GM12864 (cell line): ENCODE data around the gene SEC23A.

Experiments
- DNase-seq: peaks from one replicate; pipeline ENCODE4 v3.0.0-alpha.2; 2011; ENCODE audit warnings: low read depth
- H3K4me3 ChIP-seq: 2 replicates; pipeline ENCODE4 v1.5.1; 2011; ENCODE audit warnings: mild to moderate bottlenecking, low read depth, low read length, control low read depth
- TF ChIP-seq, protein P1 (sequence below): IDR thresholded peaks from 2 replicates; pipeline ENCODE4 v1.5.1; 2011; ENCODE audit warnings: low read depth, mild to moderate bottlenecking, moderate library complexity, low read length, control low read depth, inconsistent platforms; ENCODE audit errors: missing control alignments

The SEC23A gene

DNA sequence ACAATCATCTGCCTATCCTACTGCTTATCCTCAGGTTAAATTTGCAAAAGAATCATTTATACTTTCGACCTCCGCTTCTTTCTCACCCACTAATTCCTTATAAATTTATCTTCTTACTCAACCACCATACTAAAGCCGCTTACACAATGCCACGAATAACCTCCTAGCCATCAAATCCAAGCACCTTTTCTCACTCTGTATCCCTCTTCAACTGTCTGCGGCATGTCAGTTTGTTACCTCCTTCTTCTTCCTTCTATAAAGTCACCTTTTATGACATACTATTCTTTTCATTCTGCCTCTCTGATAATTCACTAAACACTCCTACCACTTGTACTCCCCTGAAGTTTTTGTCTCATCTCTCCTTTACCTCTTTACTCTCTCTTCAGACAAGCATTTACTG, 66.3 kb downstream of the SEC23A start:
- no peak overlapping the region for H3K4me3 ChIP-seq
- TF ChIP-seq, protein P1, sequence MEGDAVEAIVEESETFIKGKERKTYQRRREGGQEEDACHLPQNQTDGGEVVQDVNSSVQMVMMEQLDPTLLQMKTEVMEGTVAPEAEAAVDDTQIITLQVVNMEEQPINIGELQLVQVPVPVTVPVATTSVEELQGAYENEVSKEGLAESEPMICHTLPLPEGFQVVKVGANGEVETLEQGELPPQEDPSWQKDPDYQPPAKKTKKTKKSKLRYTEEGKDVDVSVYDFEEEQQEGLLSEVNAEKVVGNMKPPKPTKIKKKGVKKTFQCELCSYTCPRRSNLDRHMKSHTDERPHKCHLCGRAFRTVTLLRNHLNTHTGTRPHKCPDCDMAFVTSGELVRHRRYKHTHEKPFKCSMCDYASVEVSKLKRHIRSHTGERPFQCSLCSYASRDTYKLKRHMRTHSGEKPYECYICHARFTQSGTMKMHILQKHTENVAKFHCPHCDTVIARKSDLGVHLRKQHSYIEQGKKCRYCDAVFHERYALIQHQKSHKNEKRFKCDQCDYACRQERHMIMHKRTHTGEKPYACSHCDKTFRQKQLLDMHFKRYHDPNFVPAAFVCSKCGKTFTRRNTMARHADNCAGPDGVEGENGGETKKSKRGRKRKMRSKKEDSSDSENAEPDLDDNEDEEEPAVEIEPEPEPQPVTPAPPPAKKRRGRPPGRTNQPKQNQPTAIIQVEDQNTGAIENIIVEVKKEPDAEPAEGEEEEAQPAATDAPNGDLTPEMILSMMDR: no peak
- no peak for DNase-seq

DNA sequence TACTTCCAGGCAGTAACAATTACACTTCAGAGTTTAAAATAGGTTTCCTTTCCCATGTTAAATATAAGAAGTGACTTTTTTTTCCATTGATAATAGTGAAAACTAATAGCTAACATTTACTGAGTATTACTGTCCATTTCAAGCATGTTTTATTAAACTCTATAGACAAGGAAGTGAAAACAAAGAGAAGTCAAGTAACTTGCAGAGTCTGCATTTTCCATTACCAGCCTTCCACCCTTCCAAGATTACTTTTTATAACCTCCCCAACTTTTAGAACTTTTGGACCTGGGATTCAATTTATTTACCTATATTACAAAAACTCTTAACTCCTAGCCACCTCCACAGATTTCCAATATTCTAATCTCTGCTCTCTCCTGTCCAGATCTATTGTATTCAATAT, 67.7 kb downstream of the SEC23A start:
- H3K4me3 ChIP-seq: no peak overlapping the region
- DNase-seq: no peak
- TF ChIP-seq, protein P1: no peak

DNA sequence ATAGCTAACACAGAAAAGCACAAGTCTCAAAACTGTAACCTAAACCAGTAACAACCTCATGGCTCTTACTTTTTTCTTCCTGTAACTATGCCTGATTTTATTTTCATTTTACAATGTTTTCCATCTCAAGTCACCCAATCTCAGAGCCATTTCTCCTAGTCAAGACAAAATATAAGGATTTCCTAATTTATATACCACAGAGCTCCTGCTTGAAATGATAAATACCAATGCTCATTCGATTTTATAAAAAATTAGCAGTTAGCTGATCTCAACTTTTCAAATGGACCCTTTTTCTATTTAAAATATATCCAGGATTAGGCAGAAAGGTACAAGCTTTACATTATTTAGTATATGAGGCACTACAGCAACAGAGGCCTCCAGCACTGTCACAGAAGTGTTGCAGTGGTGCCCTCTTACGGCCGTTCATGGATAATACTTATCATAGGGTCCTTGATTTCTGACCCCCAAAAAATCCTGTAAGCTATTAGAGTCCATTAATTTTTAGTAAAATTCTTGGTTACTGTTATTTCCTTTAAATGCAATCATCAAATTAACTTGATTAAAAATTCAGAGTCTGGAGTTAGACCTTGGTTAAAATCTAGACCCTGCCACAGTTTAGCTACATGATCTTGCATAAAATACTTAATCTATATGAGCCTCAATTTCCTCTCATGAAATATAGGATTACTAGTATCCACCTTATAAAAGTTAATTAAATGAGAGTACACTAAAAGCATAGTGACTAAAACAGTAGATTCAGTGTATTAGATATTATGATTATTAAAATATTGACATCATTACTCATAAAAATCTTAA, 68.3 kb downstream of the SEC23A start:
- TF ChIP-seq, protein P1: no peak
- no peak for DNase-seq
- no peak overlapping the region for H3K4me3 ChIP-seq

DNA sequence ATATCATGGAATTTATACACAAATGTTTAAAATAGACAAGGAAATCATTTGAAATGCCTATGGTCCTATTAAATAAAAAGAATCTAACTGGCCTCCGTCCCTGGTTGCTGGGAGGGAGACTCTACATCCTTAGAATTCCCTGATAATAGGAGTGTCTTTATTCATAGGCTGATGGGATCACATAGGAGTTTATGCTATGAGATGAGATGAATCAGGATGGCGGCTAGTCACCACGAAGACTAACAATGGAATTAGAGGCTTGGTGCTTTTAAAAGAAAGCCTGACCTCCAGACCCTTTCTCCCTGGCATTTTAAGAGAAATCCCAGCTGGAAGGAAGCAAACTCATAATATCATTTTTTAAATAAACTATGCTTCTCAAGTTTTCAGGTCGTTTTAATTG, 69.7 kb downstream of the SEC23A start:
- no peak for DNase-seq

DNA sequence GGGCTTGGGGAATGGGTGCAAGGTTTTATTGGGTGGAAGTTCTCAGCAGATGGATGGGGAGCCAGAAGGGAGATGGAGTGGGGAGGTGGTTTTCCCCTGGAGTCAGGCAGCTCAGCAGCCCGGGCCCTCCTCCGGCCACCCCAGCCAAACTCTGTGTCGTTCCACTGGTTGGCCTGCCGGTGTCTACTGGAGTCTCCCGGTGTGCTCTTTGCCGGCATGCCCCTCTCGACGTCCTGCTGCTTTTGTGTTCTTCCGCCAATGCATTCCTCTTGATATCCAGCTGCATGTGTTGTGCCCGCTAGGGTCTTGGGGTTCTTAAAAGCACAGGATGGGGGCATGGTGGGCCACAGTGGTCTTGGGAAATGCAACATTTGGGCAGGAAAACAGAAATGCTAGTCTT, 72.8 kb downstream of the SEC23A start:
- TF ChIP-seq, protein P1: no peak
- no peak for DNase-seq

More for the DNA sequence above, 69.7 kb downstream of the SEC23A start:
- TF ChIP-seq, protein P1: no peak
- H3K4me3 ChIP-seq: no peak overlapping the region

DNA sequence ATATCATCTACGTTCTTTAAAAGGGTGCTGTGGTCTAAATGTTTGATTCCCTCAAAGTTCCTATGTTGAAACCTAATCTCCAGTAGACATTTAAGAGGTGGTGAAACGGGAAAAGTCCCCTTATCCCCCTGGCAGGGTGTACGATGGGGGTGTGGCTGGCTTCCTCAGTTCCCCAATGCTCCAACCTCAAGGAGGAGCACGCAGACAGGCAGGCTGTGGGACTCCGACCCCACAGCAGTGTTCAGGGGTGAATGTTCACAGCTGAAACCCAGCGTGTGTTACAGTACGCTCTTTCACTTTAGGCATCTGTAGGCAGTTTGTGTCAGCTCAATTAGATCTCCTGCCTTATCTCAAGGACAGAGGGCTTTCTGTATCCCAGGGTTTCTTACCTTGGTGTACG, 73.2 kb downstream of the SEC23A start:
- TF ChIP-seq, protein P1: no peak
- H3K4me3 ChIP-seq: no peak overlapping the region
- no peak for DNase-seq

More for the DNA sequence above, 72.8 kb downstream of the SEC23A start:
- H3K4me3 ChIP-seq: no peak overlapping the region

DNA sequence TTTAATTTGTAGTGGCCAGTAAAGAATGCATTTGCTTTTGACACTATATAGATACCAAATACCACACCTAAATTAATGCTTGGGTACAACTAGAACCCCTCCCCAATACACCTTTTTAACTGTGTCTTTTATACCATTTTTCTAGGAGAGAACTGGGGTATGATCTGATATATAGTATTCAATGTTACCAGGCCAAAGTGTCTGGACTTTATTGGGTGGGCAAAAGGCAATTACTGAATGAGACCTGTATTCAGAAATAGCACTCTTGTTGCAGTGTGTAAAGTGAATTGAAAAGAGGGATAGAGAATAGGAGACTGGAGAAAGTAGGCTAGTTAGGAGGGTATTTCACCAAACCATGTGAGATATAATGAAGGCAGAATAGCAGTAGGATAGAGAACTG, 74.4 kb downstream of the SEC23A start:
- H3K4me3 ChIP-seq: no peak overlapping the region
- TF ChIP-seq, protein P1: no peak
- no peak for DNase-seq
